Raji (cell line): ENCODE measurements around the gene UNC80.

ENCODE experiments used
- POLR2A ChIP-seq: IDR thresholded peaks from 2 replicates; pipeline ENCODE4 v1.6.1; 2011; ENCODE audit warnings: low read depth, low read length, control low read depth; ENCODE audit not compliant: insufficient read depth

UNC80 gene

DNA sequence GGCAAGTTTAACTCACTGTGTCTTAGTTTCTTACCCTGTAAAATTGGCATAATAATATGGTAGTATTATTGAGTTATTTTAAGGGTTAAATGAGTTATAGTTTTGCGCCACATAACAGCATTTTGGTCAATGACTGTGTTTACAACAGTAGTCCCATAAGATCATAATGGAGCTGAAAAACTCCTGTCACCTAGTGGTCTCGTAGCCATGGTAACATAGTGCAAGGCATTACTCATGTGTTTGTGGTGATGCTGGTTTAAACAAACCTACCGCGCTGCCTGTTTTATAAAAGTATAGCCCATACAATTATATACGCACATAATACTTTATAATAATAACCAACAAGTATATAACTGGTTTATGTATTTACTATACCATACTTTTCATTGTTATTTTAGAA is 15.8 kb downstream of the UNC80 start:
- TF ChIP-seq POLR2A, result no peak

DNA sequence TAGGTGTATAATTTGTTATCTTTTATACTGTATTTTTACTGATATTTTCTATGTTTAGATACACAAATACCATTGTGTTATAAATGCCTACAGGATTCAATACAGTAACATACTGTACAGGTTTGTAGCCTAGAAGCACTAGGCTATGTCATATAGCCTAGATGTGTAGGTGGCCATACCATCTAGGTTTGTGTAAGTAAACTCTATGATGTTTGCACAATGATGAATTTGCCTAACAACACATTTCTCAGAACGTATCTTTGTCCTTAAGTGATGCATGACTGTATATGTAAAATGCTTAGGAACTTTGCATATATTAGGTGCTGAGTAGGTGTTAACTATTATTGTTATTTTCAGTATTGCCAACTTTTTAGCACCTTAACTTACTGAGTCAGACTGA is 17.3 kb downstream of the UNC80 start:
- TF ChIP-seq POLR2A, result no peak

DNA sequence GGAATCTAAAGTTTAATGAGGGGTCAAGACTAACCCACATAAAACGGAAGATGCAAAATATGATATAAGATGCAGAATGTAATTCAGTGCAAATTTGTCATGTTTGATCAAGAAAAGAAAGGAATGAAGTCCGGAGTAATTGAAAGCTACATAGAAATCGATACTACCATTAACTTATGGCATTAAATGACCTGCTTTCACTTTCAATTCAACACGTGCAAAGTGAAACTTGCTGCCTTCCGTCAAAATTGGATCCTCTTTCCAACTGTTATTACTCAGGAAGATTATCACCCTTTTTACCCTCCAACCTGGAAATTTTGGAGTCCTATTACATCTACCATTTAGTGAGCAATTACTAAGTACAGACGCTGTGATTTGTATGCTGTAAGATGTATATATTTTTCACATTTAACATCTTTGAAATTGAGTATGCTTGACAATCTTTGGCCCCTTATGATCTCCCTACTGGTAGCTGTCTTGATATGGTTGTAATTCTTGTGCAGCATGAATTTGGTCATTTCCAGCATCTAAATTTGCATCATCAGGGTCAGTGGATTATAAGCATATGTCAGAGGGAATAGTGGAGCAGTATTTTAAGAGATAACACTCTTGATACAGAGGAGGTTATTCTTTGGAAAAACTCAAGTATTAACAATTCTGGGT is 18.6 kb downstream of the UNC80 start:
- no peak for TF ChIP-seq POLR2A

DNA sequence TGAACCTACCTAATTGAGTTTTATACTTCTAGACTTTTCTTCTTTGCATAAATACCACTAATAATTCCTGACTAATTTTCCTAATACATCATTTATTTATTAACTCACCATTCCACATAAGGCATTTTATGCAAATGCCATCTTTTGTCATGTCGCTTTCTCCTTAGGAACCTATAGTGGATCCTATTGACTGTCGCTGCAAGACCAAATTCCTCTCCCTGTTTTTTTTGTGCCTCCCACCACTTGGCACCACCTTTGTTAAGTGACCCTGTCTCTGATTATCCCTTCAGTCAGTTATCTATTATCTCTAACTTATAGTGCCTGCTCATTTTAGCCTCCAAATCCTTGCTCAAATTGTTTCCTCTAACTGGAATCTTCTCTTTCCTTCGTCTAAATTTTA is 19.5 kb downstream of the UNC80 start:
- no peak for TF ChIP-seq POLR2A

DNA sequence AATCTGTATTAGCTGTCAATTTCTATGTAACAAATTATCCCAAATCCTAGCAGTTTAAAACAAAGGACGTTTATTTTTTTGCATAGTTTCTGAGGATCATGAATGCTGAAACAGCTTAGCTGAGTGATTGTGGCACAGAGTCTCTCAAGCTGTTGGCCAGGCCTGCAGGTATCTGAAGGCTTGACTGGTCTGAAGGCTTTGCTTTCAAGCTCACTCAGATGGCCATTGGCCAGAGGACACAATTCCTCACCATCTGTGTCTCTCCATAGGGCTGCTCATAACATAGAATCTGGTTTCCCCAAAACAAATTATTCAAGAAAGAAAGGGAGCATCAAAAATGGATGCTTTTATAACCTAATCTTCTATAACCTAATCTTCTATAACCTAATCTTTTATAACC is 33.7 kb downstream of the UNC80 start:
- TF ChIP-seq POLR2A, result no peak

DNA sequence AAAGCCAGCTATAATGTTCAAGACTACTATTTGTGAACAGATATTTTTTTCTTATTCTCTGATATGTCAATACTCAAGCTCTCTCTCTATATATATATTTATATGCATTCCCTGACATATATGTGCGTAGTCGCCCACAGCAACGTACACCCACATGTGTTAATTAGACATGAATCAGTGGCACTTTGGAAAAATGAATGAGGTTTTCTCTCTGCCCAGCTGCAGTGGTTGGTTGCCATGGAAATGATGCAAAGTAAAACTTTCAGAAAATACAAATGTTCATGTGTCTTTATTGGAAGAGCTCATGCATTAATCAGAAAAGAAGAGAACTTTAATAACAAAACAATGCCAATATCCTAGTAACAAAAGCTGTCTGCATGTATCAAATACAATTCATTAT is 34.7 kb downstream of the UNC80 start:
- no peak for TF ChIP-seq POLR2A

DNA sequence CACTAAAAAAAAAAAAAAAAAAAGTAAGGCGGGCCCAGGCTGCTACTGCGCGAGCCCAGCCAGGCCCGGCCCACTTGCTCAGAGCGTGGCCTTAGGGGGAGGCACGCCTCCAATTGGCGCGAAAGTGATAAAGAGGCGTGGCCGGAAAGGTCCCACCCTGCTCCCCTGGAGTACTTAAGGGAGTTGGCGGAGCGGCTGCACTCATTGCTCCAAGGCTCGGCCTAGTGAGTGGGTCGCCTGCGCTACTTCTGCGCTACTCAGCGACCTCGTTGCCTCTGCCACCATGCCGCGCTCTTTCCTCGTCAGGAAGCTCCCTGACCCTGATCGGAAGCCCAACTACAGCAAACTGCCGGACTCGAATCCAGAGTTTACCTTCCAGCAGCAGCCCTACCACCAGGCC is 36.9 kb downstream of the UNC80 start:
- no peak for TF ChIP-seq POLR2A

DNA sequence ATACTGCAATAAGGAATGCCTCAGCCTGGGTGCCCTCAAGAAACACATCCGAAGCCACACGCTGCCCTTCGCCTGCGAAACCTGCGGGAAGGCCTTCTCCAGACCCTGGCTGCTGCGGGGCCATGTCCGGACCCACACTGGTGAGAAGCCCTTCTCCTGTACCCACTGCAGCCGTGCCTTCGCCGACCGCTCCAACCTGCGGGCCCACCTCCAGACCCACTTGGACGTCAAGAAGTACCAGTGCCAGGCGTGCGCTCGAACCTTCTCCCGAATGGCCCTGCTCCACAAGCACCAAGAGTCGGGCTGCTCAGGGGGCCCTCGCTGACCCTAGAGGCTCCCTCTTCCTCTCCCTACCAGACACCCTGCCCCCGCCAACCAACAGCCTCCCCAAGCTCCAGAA is 37.6 kb downstream of the UNC80 start:
- TF ChIP-seq POLR2A, result no peak

DNA sequence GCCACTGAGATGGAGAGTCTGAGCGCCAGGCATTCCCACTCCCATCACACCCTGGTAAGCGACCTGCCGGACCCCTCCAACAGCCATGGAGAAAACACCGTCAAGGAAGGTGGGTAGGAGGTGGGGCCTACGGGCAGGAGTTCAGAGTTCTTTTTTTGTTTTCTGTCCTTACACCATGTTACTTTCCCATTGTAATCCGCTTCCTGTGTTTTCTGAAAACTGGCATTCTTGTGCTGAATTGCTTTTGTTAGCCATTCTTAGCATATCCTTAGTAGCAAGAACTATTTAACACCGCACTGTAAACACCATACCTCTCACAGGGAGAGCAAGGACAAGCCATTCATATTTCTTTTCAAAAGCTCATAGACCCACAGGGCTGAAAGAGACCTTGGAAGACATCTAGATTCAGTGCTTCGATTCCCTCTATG is 46.2 kb downstream of the UNC80 start:
- TF ChIP-seq POLR2A, result no peak

DNA sequence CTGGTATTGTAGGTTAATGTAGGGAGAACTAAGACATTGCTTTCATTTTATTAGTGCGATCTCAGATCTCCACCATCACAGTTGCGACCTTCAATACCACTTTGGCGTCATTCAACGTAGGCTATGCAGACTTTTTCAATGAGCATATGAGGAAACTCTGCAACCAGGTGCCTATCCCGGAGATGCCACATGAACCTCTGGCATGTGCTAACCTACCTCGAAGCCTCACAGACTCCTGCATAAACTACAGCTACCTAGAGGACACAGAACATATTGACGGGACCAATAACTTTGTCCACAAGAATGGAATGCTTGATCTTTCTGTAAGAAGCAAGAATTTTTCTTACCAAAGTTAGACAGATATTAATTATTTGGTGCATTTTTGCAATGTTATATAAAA is 47.3 kb downstream of the UNC80 start:
- no peak for TF ChIP-seq POLR2A

DNA sequence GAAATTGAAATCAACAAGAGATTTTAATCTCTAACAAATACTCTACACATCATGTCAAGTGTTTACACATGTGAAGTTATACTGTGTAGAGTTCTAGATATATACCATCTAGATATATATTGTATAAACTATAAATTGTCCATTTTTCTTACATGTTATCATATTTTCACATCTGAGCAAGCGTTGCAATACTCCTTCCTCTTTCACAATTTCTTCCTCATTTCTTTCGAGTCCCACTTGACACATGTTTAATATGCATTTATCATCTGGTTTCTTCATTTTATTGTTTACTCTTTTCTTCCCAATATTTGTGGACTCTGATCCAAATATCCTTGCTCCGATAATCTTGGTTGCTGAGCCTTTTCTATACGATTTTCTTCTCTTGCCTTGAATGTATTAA is 50.2 kb downstream of the UNC80 start:
- TF ChIP-seq POLR2A, result no peak

DNA sequence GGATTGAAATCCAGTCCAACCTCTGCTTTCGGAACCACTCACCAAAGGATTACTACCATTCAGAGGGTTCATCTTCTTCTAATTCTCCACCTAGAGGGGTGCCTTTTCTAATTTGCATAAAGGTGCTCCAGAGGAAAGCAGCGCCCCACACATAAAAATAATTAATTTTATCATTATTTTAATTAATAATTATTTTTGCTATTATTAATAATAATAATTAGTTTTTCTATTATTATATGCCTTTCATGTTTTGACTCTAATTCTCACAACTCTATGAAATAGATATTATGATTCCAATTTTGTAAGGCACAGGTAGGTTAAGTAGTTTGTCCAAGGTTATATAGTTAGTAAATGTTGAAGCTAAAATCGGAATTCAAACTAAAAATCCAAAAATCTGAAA is 51.9 kb downstream of the UNC80 start:
- TF ChIP-seq POLR2A, result no peak

DNA sequence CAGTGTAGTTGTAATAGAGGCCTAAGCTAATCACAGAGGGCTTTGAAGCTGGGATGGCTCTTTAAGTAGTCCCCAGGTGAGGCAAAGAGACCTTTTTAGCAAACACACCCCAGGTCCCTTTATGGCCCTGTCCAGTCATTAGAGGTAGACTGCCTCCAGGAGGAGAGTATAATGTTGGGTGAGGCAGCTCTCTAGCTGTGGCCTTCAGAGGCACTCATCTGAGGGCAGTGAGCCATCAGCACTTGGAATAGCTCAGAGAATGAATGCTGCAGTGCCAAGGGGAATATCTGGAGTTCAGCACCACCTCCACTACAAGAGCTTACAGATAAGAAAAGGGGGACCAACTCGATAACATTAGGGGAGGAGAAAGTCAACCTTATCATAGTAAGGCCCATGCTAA is 52.8 kb downstream of the UNC80 start:
- TF ChIP-seq POLR2A, result no peak

DNA sequence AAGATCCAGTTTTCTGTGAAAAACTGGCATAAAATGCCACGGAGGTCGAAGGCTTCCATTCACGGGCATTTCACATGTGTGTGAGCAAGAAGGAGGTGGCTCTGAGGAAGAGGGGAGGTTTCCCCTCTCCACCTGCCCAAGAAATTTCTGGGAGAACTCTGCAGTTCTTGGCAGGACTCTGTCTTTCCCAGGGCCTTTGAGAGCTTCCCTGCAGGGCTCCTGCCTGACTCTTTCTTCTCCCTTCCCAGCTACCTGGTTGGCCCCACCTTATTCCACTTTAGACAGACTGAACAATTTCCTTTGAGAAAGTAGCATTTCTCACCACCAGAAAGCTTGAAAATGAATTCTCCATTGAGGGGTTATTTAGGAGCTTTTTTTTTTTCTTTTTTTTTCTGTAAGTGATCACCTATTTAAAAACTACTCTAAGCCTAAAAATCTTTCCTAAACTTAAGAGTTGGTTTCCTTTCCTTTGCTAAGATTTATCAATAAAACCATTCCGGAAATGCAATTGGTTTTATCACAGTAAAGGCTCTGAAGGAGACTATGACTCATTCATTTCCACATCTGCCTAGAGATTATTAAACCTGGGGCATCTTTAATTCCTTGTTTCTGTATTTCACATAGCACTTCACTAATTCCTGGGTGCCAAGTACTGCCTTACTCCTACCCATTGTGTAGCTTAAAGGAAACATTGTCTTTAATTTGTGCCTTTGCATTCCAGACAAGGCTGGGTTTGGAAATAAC is 59.3 kb downstream of the UNC80 start:
- no peak for TF ChIP-seq POLR2A

DNA sequence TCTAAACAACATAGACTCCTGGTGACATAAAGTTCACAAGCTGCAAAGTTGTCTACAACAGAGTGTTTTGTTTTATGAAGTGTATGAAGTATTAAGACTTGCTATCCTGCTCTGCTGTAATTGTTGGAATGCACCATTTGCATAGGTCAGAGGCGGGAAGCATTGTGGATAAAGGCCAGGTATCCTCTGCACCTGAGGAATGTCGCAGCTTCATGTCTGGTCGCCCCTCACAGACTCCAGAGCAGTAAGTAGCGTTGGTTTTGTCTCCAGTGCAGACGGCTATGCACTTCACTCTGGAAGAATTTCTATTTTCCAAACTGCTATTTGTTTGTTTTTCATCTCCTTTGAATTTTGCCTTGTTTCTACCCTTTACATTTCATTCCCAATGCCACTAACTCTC is 63.1 kb downstream of the UNC80 start:
- TF ChIP-seq POLR2A, result no peak

DNA sequence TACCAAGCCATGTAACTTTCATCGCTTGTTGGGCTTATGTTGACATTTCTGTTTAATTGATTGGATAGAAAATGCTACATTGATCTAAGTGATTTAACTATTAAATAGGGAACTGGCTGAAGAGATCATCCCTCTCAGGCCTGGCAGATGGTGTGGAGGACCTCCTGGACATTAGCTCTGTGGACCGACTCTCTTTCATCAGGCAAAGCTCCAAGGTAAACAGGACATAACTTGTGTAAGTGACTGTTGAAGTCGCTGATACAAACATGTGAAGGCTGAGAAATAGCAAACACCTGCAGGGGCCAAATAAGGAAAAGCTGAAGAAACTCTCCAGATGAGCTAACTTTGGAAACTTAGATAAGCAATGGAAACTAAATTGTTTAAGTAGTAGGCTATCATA is 68.8 kb downstream of the UNC80 start:
- TF ChIP-seq POLR2A, result no peak

DNA sequence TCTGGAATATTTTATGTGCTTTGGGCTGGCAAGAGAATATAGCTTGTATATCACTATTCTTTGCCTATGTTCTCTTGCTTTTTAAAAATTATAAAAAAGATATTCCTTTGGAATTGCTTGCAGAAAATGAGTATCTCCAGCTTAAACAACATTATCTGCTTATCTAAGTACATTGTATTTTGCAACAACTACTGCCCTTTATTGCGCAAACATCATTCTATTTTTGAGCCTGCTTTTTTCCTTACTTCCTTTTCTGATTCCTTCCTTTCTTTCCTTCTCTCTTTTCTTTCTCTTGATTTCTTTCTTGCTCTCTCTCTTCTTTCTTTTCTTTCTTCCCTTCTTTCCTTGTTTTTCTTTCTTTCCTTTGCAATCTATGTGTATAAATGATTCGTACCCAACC is 74.0 kb downstream of the UNC80 start:
- no peak for TF ChIP-seq POLR2A

DNA sequence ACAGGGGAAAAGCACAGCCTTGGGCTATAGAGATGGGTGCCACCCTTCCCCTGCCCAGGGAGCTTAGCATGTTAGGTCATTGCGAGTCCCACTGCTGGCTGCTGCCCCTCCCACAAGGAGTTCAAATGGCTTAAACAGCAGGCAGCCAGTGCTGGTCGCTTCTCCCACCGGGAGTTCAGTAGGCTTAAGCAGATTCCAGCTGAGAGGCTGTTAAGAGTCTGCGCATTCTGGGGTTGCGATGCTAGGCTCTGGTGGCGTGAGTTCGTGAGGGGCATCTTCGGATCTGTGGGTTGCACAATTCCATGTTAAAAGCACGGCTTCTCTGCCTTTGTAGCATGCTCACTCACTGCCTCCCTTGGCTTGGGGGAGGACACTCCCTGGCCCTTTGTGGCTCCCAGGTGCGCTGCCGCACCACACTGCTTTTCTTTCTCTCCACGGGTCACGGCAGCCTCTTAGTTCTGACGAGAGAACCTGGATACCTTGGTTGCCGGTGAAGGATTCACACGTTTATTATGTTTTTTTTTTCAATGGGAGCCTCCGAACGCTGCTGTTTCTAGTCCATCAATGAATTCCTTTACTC is 93.2 kb downstream of the UNC80 start:
- no peak for TF ChIP-seq POLR2A
